Inflammatory macrophage (primary cell): ENCODE results near the gene MBD3L2B.

Source experiments
- DNase-seq, 2 donors: peaks; one replicate each; pipeline ENCODE4 v3.0.0-alpha.2; 2020 to 2022

Gene MBD3L2B

DNA sequence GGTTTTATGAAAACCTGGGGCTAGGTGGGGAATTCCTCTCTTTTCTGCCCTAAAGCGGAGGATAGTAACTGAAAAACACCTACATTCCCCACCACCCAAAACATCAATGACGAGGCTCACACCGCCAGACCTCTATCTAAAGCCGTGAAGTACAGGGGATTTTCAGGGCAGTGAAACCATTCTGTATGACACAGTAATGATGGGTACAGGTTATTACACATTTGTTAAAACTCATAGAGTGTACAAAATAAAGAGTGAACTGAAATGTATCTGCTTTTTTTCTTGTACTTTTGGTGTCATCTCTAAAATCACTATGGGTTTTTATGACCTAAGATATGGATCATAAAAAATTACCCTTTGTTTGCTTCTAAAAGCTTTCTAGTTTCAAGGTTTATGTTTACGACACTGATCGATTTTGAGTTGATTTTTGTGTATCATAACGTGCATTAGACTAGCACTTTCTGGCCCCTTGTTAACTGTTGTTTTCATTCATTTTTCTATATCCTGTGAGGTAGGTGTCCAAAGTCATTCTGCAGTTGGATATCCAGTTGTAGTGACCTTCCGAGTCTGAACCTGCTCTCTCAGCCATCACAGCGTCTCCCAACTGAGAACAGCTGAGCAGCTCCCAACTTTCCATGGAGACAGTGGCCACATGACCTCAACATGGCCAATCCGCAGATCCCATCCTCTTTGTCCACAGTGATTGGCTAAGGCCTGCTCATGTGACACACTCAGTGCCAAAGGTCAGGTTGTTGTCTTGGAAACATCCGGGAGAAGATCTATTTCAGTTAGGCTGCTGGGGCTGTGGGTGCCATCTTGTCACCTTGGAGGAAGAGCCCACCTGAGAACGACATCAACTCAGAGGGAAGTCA lies 10.3 kb downstream of the MBD3L2B start:
- no peak for DNase-seq

DNA sequence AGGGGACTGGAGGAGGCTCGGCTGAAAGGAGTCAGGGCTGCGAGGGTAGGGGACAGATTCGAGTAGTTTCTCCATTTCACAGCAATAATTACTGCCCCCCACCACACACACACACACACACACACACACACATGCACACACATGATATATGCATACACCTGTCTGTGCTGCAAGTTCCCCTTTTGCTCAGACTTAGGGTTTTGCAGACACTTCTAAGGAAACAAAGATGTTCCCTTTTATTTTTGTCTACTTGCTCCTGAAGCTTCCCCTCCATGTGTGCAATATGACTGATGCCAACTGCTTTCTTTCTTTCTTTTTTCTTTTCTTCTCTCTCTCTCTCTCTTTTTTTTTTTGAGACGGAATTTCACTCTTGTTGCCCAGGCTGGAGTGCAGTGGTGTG lies 13.4 kb downstream of the MBD3L2B start:
- DNase-seq = peak in 1 of 2 donors; percentile 14

DNA sequence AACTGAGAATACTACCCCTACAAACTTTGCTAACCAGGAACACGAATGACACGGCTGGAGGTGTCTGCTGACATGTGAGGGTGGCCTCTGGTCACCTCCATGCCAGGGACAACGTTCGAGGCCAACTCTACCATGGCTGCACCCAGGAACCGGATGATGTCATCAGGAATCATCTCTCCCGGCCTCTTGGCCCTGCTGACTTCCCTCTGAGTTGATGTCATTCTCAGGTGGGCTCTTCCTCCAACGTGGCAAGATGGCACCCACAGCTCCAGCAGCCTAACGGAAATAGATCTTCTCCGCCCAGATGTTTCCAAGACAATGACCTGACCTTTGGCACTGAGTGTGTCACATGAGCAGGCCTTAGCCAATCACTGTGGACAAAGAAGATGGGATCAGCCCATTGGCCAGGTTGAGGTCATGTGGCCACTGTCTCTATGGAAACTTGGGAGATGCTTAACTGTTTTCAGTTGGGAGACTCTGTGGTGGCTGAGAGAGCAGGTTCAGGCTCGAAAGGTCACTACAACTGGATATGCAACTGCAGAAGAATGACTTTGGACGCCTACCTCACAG lies 15.0 kb downstream of the MBD3L2B start:
- no peak for DNase-seq

DNA sequence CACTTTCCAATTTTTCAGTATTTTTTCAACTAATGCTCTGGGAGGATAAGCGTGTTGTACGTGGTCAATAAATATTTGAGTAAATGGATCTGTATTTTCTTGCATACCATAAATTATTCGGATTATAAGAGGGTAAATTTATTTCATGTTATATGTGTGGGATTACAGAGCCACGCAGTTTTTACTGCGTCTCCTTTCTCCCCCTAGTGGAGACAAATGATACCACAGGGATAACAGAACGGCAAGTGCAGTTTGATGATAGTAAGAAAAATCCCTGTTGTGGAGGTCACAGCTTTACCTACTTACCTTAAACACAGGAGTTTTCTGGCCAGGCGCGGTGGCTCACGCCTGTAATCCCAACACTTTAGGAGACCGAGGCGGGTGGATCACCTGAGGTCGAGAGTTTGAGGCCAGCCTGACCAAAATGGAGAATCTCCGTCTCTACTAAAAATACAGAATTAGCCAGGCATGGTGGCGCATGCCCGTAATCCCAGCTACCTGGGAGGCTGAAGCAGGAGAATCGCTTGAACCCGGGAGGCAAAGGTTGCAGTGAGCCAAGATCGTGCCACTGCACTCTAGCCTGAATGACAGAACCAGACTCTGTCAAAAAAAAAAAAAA lies 16.8 kb downstream of the MBD3L2B start:
- DNase-seq = peak; percentile 65 to 72

DNA sequence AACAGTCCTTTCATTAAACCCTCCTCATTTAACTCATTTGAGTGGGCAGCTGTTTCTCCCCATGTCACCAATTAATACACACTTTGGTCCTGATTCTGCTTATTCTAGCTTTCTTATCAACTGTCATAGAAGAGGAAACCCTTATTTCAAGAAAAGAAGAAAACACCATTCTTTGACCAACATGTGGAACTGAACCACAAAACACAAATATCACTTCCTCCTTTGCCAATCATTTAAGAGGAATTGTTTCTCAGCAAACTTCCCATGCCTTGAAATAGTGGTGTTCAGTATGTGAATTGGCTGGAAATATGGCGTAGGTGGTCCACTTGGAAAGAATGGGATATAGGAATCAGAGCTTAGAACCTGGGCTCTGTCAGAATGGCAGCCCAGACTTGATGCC lies 20.4 kb downstream of the MBD3L2B start:
- DNase-seq = peak; percentile 38 to 51

DNA sequence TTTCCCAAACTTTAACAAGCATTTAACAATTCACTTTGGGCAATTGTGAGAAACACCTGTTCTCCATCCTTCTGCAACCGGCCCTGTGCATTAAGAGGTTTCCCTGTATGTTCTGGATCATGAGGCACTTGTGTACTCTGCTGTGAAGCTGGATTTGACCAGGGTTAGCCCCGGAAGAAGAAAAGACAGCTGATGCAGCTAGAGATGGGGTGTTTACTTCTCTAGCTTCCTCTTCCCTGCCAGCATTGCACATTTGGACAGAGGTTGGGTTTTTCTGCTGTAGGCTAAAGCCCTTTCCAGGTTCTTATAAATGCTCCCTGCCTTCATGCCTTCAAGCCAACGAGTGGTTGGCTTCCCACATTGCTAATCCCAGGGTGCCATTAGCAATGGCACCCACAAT lies 20.9 kb downstream of the MBD3L2B start:
- peak; percentile 46 to 56 for DNase-seq

DNA sequence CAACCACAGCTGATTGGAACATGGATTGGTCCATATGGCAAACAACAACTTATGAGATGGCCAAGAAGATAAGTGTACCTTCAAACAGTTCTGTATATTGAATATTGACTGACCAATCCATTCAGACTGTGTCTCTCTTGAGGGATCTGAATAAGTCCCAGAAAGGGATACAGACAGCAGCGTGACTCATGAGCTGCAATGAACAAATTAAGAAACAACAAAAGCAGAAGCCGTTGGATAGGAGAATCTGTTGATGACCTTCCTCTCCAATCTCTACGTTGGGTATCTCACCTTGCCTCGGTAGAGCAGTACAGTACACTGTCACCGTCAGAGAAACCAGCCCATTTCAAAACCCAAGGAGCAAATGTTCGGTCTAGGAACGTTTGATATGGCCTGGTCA lies 21.3 kb downstream of the MBD3L2B start:
- peak; percentile 72 for DNase-seq

DNA sequence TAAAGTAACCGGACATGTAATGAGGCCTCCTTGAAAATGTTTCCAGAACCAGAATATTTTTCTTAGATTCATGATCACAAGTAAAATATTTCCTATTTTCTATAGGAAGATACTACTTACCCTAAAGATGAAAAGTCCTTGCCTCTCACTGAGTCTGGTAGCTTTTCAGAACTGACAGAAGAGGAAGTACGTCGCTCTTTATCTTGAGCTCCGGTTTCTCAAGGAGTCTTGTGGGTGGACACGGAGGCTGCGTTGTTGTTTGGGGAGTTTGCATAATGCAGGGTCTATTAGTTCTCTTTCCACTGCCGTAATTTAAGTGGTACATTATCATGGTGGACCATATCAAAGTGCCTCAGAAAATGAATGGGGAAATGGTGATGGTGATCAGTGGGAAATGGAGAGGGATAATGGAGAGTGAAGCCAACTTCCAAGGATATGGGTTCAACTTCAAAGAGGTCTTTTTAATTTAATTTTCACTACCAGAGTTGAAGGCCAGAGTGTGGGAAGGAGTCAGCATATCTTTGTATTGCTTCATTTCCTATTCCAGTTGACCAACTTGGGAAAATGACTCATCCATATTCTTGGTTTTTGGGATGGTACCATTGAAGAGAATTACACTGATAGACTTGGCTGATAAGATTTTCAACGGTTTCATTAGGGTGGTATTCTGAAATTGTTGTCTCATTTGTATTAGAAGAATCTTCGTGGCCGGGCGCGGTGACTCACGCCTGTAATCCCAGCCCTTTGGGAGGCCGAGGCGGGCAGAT lies 23.4 kb downstream of the MBD3L2B start:
- peak; percentile 86 to 91 for DNase-seq

DNA sequence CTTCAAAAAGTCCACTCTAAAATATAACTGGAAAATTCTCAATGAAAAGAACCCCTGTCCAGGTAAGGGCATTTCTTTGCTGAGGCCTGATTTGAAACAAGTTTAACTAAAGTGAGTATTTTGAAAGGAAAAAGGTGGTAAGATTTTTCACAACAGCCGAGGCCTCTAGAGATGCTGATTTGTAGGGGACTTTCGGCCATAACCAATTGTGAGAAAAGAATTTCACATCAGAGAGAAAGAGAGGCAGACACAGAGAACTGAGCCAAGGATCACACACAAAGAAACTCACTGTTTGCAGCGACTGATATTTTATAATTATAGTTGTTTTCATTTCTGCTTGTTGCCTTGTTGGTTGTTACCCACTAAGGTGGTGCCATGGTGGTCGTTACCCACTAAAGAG lies 24.4 kb downstream of the MBD3L2B start:
- no peak for DNase-seq

DNA sequence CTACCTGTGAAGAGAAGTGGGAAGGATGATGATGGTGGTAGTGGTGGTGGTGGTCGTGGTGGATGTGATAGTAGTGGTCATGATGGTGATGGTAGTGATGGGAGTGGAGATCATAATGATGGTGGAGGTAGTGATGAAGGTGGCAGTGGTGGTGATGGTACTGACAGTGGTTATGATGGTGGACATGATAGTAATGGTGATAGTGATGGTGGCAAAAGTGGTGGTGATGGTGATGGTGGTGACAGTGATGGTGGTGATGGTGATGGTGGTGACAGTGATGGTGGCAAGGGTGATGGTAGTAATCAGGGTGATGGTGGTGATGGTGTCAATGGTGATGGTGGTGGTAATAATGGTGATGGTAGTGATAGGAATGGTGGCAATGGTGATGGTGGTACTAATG lies 26.2 kb downstream of the MBD3L2B start:
- no peak for DNase-seq

DNA sequence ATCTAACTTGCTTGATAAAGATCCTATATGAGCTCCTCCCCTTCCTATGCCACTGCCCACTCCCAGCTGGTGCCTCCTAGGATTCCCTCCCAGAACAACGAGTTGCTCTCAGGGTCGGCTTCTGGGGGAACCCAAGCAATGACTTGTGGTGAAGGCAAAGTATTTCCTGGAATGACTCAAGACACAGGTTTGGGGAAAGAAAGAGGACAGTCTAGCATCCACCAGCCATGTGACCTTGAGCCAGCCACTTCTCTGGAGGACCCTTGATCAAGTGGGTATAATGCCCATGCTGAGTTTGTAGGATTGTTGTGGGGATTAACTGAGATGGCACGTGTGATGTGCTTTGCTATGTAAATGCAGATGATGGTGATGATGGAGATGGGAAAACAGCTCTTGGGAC lies 33.0 kb downstream of the MBD3L2B start:
- DNase-seq = peak in 1 of 2 donors; percentile 31

DNA sequence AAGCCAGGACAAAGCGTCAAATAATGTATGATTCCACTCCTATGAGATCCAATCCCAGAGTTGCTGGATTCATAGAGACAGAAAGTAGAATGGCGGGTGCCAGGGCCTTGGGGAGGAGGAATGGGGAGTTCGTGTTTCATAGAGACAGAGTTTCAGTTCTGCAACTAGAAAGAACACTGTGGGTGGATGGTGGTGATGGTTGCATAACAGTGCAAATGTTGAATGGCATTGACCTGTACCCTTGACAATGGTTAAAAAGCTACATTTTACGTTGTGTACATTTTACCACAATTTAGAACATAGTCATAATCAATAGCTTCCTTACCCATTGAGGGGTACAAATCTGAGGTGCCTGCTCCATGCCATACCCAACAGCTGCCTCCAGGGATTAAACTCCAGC lies 33.4 kb downstream of the MBD3L2B start:
- DNase-seq = peak; percentile 83 to 88

DNA sequence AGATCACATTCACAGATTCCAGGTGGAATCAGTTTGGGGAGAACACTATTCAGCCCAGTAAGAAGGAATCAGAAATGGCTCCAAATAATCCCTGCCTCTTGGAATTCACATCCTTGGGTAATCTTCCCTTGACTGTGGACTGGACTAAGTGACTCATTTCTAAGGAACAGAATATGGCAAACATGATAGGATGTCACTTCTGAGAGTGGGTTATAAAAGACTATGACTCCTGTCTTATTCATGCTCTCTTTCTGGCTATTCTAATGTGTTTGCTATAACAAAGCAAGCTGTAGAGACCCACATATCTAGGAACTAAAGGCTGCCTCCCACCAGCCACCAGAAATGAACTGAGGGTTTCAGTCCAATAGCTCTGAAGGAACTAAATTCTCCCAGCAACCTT lies 37.8 kb downstream of the MBD3L2B start:
- no peak for DNase-seq

DNA sequence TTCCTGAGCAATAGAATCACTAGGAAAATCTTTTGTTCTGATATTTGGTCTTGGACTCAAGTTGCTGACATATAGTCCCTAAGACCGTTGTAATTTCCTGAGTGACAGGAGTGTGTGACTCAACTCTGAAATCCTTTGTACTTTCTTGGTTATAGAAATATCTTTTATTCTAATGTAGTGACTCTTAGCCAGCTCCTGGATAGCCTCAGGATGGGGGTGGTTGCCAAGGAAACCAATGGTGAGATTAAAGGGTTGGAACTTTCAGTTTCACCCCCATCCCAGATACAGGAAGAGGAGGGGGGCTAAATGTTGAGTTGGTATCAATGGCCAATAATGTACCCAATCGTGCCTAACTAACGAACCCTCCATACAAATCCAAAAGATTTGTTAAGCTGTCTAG lies 41.8 kb downstream of the MBD3L2B start:
- DNase-seq = no peak

DNA sequence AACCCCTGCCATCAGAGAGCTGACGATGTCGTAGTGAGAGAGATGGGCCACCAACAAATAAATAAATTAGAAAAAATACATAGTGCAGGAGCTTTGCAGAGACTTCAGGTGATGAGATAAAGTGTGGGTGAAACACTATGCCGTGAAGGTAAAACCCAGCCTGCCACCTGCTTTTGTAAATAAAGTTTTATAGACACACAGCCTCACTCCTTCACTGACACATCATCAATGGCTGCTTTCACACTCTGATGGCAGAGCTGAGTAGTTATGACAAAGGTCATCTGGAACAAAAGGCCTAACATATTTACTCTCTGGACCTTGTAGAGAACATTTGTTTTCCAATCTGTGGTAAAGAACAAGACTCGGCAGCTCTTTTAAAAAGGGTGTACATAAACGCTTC lies 45.0 kb downstream of the MBD3L2B start:
- DNase-seq = no peak

DNA sequence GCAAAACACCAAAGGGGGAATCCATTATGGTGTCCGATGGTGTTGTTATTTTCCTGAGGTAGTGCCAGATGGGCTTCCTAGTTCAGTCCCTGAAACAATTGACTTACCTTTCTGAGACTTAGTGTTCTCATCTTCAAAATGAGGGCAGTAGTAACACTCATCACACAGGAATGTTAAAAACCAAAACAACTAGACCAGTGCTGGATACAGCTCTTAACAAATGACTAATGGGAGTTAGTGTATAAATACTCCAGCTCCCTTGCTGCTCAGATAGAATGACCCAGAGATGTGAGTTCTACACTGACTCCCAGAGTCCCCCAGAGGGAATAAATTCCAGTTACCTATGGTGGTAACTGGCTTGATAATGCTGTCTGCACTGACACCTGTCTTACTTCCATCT lies 49.9 kb downstream of the MBD3L2B start:
- DNase-seq = no peak

DNA sequence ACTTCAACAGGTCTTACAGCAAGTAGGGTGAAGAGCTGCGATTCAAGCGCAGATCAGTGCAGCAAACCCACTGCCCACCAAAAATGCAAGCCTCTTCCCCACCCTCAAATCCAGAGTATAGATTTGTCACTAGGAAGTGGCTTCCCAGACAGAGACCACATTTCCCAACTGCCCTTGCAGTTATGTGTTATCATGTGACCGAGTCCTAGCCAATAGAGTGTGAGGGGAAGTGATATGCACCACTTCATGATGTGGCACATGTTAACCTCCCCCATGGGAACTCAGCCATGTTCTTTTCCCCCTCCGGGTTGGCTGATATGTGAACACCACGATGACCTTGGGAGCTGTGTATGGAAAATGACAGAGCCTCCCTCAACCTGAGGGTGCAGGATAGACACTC lies 50.8 kb downstream of the MBD3L2B start:
- DNase-seq = peak; percentile 76 to 83

DNA sequence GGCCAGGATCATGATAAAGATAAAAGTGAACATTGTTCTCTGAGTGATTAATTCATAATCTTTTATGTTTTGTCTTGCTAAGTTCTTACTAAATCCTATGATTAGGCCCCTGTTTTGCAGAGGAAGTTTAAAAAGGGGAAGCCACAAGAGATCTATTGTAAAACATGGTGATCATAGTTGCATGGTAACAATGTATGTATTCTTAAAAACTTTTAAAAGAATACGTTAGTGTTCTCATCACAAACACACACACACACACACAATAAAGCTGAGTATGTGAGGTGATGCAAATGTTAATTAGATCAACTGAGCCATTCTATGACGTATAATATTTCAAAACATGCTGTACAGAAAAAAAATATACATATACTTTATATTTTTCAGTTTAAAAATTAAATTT lies 51.2 kb downstream of the MBD3L2B start:
- DNase-seq = peak; percentile 65 to 89

DNA sequence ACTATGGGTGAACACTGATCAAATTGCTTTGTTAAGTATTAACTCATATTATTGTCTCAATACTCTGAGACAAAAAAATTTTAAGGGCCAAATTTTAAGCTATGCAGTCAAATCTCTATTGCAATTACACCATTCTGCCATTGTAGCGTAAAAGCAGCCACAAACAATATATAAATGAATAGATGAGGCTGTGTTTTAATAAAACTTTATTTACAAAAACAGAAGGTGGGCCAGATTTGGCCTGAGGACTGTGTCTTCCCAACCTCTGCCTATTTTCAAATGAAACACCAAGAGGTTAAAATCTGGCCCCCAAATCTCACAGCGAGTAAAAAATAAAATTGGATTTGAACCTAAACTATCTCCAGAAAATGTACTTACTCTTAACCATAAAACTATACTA lies 51.7 kb downstream of the MBD3L2B start:
- DNase-seq = no peak
